BE2C (cell line): ENCODE results near the gene MAGEB10.
"Not testable (repeated sequence)": the region's sequence is repeated elsewhere in the genome, so short reads cannot be mapped to it uniquely, and the experiment has no call there.

Source experiments
- DNase-seq: peaks from one replicate; pipeline ENCODE4 v3.0.0-alpha.2; 2020
- H3K27me3 ChIP-seq: fragments of 250-450 bp; sonication (Bioruptor Pico); 2 replicates; pipeline ENCODE4 v1.5.1; 2020; ENCODE audit warnings: mild to moderate bottlenecking
- H3K36me3 ChIP-seq: fragments of 250-450 bp; sonication (Bioruptor Pico); 2 replicates; pipeline ENCODE4 v1.5.1; 2020; ENCODE audit warnings: mild to moderate bottlenecking
- H3K4me1 ChIP-seq: fragments of 250-450 bp; sonication (Bioruptor Pico); 2 replicates; pipeline ENCODE4 v1.5.1; 2020
- H3K4me3 ChIP-seq: 2 replicates; pipeline ENCODE4 v1.5.1; 2011; ENCODE audit warnings: low read depth, low read length
- H3K9me3 ChIP-seq: fragments of 250-450 bp; sonication (Bioruptor Pico); 2 replicates; pipeline ENCODE4 v1.5.1; 2020
- TF ChIP-seq, protein P1 (sequence below): IDR thresholded peaks from 2 replicates; pipeline ENCODE4 v1.5.1; 2012; ENCODE audit warnings: mild to moderate bottlenecking, low read depth, low read length

The MAGEB10 gene

DNA sequence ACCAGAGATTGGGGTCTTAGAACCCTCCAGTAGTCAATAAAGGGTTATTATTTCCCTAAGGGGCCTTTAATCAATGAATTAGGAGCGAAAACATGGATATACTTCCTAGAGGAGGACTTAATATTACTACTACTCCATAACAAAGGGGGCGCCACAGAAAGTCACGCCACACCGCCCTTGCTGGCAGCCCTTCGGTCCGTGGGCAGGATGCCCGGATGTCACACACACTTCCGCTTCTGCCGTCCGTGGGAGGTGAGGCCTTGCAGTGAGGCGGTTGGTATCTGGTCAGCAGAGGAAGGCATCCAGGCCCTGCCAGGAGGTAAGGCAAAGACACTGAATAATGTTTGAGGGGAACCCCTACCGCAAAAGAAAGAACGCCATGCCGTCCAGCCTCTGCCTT lies 436 bp downstream of the MAGEB10 start:
- no peaks in the 10 kb centered on the region for H3K36me3 ChIP-seq

DNA sequence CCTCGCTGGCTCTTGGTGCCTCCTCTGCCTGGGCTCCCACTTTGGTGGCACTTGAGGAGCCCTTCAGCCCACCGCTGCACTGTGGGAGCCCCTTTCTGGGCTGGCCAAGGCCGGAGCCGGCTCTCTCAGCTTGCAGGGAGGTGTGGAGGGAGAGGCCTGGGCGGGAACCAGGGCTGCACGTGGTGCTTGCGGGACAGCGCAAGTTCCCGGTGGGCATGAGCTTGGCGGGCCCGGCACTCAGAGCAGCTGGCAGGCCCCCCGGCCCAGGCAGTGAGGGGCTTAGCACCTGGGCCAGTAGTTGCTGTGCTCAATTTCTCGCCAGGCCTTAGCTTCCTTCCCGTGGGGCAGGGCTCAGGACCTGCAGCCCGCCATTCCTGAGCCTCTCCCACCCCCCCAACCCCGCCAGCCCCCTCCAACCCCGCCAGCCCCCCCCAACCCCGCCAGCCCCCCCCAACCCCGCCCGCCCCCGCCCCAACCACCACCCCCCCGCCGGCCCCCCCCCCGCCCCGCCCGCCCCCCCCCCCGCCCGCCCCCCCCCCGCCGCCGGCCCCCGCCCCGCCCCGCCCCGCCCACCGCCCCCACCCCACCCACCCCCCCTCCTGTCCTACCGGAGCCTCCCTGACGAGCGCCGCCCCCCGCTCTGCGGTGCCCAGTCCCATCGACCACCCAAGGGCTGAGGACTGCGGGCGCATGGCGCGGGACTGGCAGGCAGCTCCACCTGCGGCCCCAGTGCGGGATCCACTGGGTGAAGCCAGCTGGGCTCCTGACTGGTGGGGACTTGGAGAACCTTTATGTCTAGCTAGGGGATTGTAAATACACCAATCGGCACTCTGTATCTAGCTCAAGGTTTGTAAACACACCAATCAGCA lies 1.4 kb downstream of the MAGEB10 start:
- not testable (repeated sequence) for H3K4me3 ChIP-seq, H3K9me3 ChIP-seq, H3K36me3 ChIP-seq, H3K27me3 ChIP-seq, H3K4me1 ChIP-seq, DNase-seq

More for the DNA sequence above, 436 bp downstream of the MAGEB10 start:
- Histone ChIP-seq H3K9me3 (no peaks in the 10 kb centered on the region), H3K4me1 (no peaks in the 10 kb centered on the region), H3K4me3 (no peak overlapping the region), H3K27me3 (no peaks in the 10 kb centered on the region)
- TF ChIP-seq, protein P1, sequence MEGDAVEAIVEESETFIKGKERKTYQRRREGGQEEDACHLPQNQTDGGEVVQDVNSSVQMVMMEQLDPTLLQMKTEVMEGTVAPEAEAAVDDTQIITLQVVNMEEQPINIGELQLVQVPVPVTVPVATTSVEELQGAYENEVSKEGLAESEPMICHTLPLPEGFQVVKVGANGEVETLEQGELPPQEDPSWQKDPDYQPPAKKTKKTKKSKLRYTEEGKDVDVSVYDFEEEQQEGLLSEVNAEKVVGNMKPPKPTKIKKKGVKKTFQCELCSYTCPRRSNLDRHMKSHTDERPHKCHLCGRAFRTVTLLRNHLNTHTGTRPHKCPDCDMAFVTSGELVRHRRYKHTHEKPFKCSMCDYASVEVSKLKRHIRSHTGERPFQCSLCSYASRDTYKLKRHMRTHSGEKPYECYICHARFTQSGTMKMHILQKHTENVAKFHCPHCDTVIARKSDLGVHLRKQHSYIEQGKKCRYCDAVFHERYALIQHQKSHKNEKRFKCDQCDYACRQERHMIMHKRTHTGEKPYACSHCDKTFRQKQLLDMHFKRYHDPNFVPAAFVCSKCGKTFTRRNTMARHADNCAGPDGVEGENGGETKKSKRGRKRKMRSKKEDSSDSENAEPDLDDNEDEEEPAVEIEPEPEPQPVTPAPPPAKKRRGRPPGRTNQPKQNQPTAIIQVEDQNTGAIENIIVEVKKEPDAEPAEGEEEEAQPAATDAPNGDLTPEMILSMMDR = no peak
- no peak for DNase-seq

DNA sequence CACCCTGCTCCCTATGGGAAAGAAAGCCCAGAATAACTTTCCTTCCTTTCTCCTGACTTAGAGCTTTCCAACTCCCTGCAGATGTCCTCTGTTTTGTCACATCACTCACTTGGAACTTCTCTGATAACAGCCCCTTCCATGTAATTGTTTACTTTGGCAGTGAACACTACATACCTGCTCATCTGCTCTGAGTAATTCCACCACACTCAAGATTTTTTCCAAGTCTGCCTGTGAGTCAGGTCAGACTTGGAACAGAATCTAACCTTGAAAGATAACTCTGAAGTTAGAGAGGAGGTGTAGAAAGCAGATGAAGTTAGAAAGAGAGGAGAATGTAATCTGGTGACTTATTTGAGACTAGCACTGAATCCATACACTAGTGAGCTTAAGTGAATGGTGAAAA lies 7.4 kb downstream of the MAGEB10 start:
- no peak overlapping the region for H3K4me3 ChIP-seq
- no peaks in the 10 kb centered on the region for H3K9me3 ChIP-seq
- no peak for DNase-seq
- no peaks in the 10 kb centered on the region for H3K27me3 ChIP-seq
- no peaks in the 10 kb centered on the region for H3K4me1 ChIP-seq
- H3K36me3 ChIP-seq = no peaks in the 10 kb centered on the region
- TF ChIP-seq, protein P1 = no peak

DNA sequence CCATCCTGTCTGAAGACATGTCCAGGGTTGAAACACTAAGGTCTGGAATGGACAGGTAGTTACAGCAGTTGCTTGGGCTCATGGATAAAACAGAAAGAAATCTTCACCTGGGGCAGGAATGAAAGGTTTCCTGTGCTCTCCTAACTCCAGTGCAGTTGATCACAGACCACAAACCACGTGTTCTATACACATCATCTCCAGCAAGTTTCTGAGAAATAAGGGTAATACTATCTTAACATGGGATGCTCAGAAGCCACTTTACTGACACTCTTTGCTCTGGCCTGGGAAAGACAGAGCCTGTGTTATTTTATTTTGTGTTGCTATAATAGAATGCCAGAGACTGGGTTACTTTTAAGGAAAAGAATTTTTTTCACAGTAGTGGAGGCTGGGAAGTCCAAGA lies 16.0 kb downstream of the MAGEB10 start:
- Histone ChIP-seq H3K36me3 (no peaks in the 10 kb centered on the region), H3K4me3 (no peak overlapping the region), H3K4me1 (no peaks in the 10 kb centered on the region), H3K27me3 (no peaks in the 10 kb centered on the region), H3K9me3 (no peaks in the 10 kb centered on the region)
- TF ChIP-seq, protein P1 = no peak
- DNase-seq = no peak

DNA sequence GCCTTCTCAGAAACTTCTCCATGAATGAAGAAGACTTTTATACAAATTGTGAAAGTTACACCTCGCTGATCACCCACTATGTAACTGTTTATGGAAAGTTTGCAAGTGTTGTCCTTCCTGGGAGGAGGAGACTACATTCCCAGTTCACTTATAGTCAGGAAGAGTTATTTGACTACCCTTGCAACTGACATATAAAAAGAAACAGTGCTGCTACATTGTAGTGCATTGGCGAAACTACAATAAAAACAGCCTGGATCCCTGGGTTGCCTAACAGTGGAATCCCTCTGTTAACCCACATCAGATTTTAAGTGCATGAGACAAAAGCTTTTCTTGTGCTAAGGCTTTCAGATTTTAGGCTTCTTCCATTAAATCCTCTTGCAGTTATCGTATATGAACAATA lies 30.4 kb downstream of the MAGEB10 start:
- no peaks in the 10 kb centered on the region for H3K27me3 ChIP-seq
- TF ChIP-seq, protein P1 = no peak

DNA sequence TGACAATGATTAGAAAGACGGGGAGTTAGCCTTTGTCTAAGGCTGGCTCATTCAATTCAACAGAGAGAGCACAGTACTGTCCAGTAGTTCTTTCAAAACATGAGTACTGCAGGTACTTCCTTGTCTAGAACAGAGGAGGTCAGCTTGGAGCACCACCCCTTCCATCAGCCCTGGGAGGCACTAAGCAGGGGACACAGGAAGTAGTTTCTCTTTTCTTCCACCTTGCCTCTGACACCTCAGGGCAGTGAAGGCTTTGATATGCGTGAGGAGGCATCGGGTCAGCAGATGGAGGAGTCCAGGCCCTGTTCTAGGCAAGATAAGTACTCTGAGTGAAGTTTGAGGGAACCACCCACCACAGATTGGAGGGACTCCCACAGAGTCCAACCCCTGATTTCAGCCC lies 33.1 kb downstream of the MAGEB10 start:
- Histone ChIP-seq H3K4me3 (no peak overlapping the region), H3K4me1 (no peaks in the 10 kb centered on the region), H3K36me3 (no peaks in the 10 kb centered on the region), H3K9me3 (no peaks in the 10 kb centered on the region), H3K27me3 (no peaks in the 10 kb centered on the region)
- TF ChIP-seq, protein P1 = no peak
- DNase-seq = no peak

More for the DNA sequence above, 30.4 kb downstream of the MAGEB10 start:
- Histone ChIP-seq H3K4me1 (no peaks in the 10 kb centered on the region), H3K36me3 (no peaks in the 10 kb centered on the region), H3K4me3 (no peak overlapping the region), H3K9me3 (no peaks in the 10 kb centered on the region)
- DNase-seq = no peak
